HCT116 (cell line): ENCODE measurements around the gene ASPHD2. TPM values are rescaled to one million over a fixed set of nuclear protein-coding genes. Genes with fewer than 3 reads are reported as not detected.

Source experiments
- ATAC-seq: fragments of 200-7000 bp; cut with Tn5 transposase; 2 replicates; pipeline ENCODE4 v1.9.1; 2020; ENCODE audit warnings: mild to moderate bottlenecking, moderate library complexity
- BruUV-seq: library from RNA; stranded (reverse); fragments of 400-500 nt; replicated peaks from 2 replicates; lab custom pipeline; 2021; lab: Mats Ljungman, UMichigan
- CTCF ChIA-PET: fragments of 300-600 bp; sonication (Branson Sonifier 250); formaldehyde crosslinking; loops from one replicate; lab custom pipeline; 2021; ENCODE audit warnings: antibody characterized with exemption; lab: Charles Lee
- POLR2A ChIA-PET: fragments of 300-600, 350-600 bp; sonication (Branson Sonifier 250); formaldehyde crosslinking; loops from one replicate; lab custom pipeline; 2021; ENCODE audit warnings: antibody characterized with exemption; lab: Charles Lee
- RAD21 ChIA-PET, 2 experiments: fragments of 300-600 bp; sonication (Branson Sonifier 250); formaldehyde crosslinking; loops; one replicate each; lab custom pipeline; 2023; ENCODE audit warnings: low total read pairs in 2 of 2; ENCODE audit not compliant: uncharacterized antibody in 2 of 2, unreplicated experiment in 2 of 2, low non-redundant PET in 1 of 2; lab: Charles Lee
- DNase-seq: peaks from one replicate; pipeline ENCODE4 v3.0.0-alpha.2; 2010; ENCODE audit warnings: low read depth, low spot score
- H2AFZ ChIP-seq: fragments of 200-600 bp; shearing (Covaris generic), sonication (generic); 2 replicates; pipeline ENCODE4 v1.6.1; 2017; ENCODE audit warnings: low read depth, mixed run types, mixed read lengths, antibody characterized with exemption, low read length; ENCODE audit not compliant: poor library complexity, severe bottlenecking
- H3K27ac ChIP-seq: 2 replicates; pipeline ENCODE4 v1.5.1; 2012; ENCODE audit warnings: low read depth, low read length
- H3K27me3 ChIP-seq: fragments of 200-600 bp; sonication (generic); 2 replicates; pipeline ENCODE4 v1.6.1; 2016; ENCODE audit warnings: mixed run types, low read length, mixed read lengths; ENCODE audit not compliant: insufficient read depth
- H3K36me3 ChIP-seq, 2 experiments: fragments of 200-500 bp in 1 of 2; fragments of 200-600 bp in 1 of 2; sonication (Bioruptor generic) in 1 of 2; sonication (generic) in 1 of 2; 2 replicates each; pipeline versions ENCODE4 v1.5.1 to v1.6.1; 2014 to 2016; ENCODE audit warnings: low read length in 2 of 2, inconsistent platforms in 1 of 2, mixed read lengths in 1 of 2, mixed run types in 1 of 2; ENCODE audit not compliant: insufficient read depth in 2 of 2, control insufficient read depth in 1 of 2
- H3K4me1 ChIP-seq, 2 experiments: fragments of 200-600 bp in 1 of 2; sonication (generic) in 1 of 2; 2 replicates each; pipeline versions ENCODE4 v1.5.1 to v1.6.1; 2012 to 2017; ENCODE audit warnings: low read length in 2 of 2, inconsistent platforms in 1 of 2, mild to moderate bottlenecking in 1 of 2, mixed read lengths in 1 of 2, mixed run types in 1 of 2, moderate library complexity in 1 of 2; ENCODE audit not compliant: insufficient read depth in 2 of 2, control insufficient read depth in 1 of 2
- H3K4me2 ChIP-seq: fragments of 200-600 bp; sonication (generic); 2 replicates; pipeline ENCODE4 v1.6.1; 2017; ENCODE audit warnings: mixed run types, low read length, mixed read lengths
- H3K4me3 ChIP-seq, 2 experiments: fragments of 200-600 bp in 1 of 2; sonication (generic) in 1 of 2; replicated peaks in 1 of 2; 2 replicates each; pipeline ENCODE4 v1.5.1; 2011 to 2016; ENCODE audit warnings: low read length in 2 of 2, control low read depth in 1 of 2, low read depth in 1 of 2, mild to moderate bottlenecking in 1 of 2, mixed read lengths in 1 of 2, mixed run types in 1 of 2
- H3K79me2 ChIP-seq: fragments of 200-600 bp; sonication (generic); 2 replicates; pipeline ENCODE4 v1.6.1; 2017; ENCODE audit warnings: mild to moderate bottlenecking, mixed run types, low read length, moderate library complexity, mixed read lengths; ENCODE audit not compliant: insufficient read depth
- H3K9ac ChIP-seq: fragments of 200-600 bp; sonication (generic); 2 replicates; pipeline ENCODE4 v1.6.1; 2016; ENCODE audit warnings: low read length, mixed read lengths
- H3K9me2 ChIP-seq: fragments of 200-600 bp; sonication (generic), shearing (Covaris generic); 2 replicates; pipeline ENCODE4 v1.6.1; 2017; ENCODE audit warnings: mixed run types, mild to moderate bottlenecking, moderate library complexity; ENCODE audit not compliant: insufficient read depth
- H3K9me3 ChIP-seq, 2 experiments: fragments of 200-500 bp in 1 of 2; fragments of 200-600 bp in 1 of 2; sonication (Bioruptor generic) in 1 of 2; sonication (generic) in 1 of 2; 2 replicates each; pipeline ENCODE4 v1.6.1; 2014 to 2017; ENCODE audit warnings: low read length in 2 of 2, mixed read lengths in 2 of 2, inconsistent platforms in 1 of 2, low read depth in 1 of 2, mild to moderate bottlenecking in 1 of 2, mixed run types in 1 of 2, moderate library complexity in 1 of 2; ENCODE audit not compliant: control insufficient read depth in 1 of 2, insufficient read depth in 1 of 2
- H4K20me1 ChIP-seq: fragments of 200-600 bp; sonication (generic), shearing (Covaris generic); 2 replicates; pipeline ENCODE4 v1.6.1; 2017; ENCODE audit warnings: mixed run types, mild to moderate bottlenecking, moderate library complexity; ENCODE audit not compliant: insufficient read depth
- CTCF ChIP-seq, 3 experiments: fragments of 200-600 bp in 1 of 3; sonication (generic) in 1 of 3; IDR thresholded peaks in 2 of 3; conservative IDR thresholded peaks in 1 of 3; 2 replicates each; pipeline ENCODE4 v1.5.1; 2012 to 2017; ENCODE audit warnings: low read depth in 2 of 3, low read length in 2 of 3, antibody characterized with exemption in 1 of 3, borderline replicate concordance in 1 of 3, control low read depth in 1 of 3, mild to moderate bottlenecking in 1 of 3, mixed read lengths in 1 of 3, mixed run types in 1 of 3, moderate library complexity in 1 of 3; ENCODE audit not compliant: insufficient read depth in 1 of 3
- EGR1 ChIP-seq: IDR thresholded peaks from 2 replicates; pipeline ENCODE4 v1.6.1; 2012; ENCODE audit warnings: low read depth
- FOSL1 ChIP-seq: IDR thresholded peaks from 2 replicates; pipeline ENCODE4 v1.6.1; 2012; ENCODE audit warnings: low read depth
- JUND ChIP-seq: IDR thresholded peaks from 2 replicates; pipeline ENCODE4 v1.6.1; 2012
- RAD21 ChIP-seq: IDR thresholded peaks from 2 replicates; pipeline ENCODE4 v1.6.1; 2012; ENCODE audit warnings: low read depth, mild to moderate bottlenecking
- REST ChIP-seq: IDR thresholded peaks from 2 replicates; pipeline ENCODE4 v1.6.1; 2012; ENCODE audit warnings: low read depth
- ZBTB33 ChIP-seq: IDR thresholded peaks from 2 replicates; pipeline ENCODE4 v1.6.1; 2011; ENCODE audit warnings: mild to moderate bottlenecking, low read length, moderate library complexity; ENCODE audit not compliant: insufficient replicate concordance; ENCODE audit errors: extremely low read depth
- ZNF274 ChIP-seq: fragments of 200-500 bp; sonication (Bioruptor generic); IDR thresholded peaks from 2 replicates; pipeline ENCODE4 v1.6.1; 2014; ENCODE audit warnings: mild to moderate bottlenecking, low read depth, low read length, inconsistent platforms
- intact Hi-C: fragments of 100-400 bp; cut with micrococcal nuclease; formaldehyde crosslinking; loops from 2 replicates; pipeline ENCODE4 v1.10.0; 2022
- total RNA-seq: library from RNA; stranded (reverse); gene quantifications from one replicate; pipeline ENCODE4 v1.2.1, GENCODE V29; 2021; ENCODE audit not compliant: unreplicated experiment

The ASPHD2 gene
- total RNA-seq, 1 experiment from 2014 or later = 4.1 TPM

GRCh38 chr22:26432619-26433311 lies 3.7 kb downstream of the ASPHD2 start:
- Histone ChIP-seq H3K4me2 (no peak overlapping the region), H3K4me3 (no peak overlapping the region), H3K4me1 (peaks cover 6 to 17% of the 10 kb centered on the region in 2 experiments), H3K9me3 (no peaks in the 10 kb centered on the region), H3K27me3 (no peaks in the 10 kb centered on the region), H3K36me3 (peaks cover 0 to 6% of the 10 kb centered on the region in 2 experiments; a peak in 1 of 4 replicates), H3K79me2 (no peaks in the 10 kb centered on the region), H3K9me2 (no peaks in the 10 kb centered on the region), H3K27ac (no peak overlapping the region), H3K9ac (no peak overlapping the region), H2AFZ (no peak overlapping the region), H4K20me1 (no peaks in the 10 kb centered on the region)
- intact Hi-C loops = no loop called here
- ChIA-PET POLR2A (no interaction called here), CTCF (no interaction called here), RAD21 (no interaction called here)
- ATAC-seq = no peak
- BruUV-seq = no TSS peak
- TF ChIP-seq REST = no peak
- no peak for TF ChIP-seq EGR1
- no peak for TF ChIP-seq FOSL1
- TF ChIP-seq RAD21 = no peak
- TF ChIP-seq ZNF274 = no peak
- no peak for TF ChIP-seq ZBTB33
- TF ChIP-seq JUND = no peak
- no peak for TF ChIP-seq CTCF (IDR thresholded peaks at IDR 0.05 in 2 of 3, conservative IDR thresholded peaks at IDR 0.05 in 1 of 3; ENCODE audit: borderline replicate concordance in 1 of 3, insufficient read depth in 1 of 3, low read depth in 2 of 3, low read length in 2 of 3)
- DNase-seq = no peak
